Naive B cell (primary cell): ENCODE measurements around the gene ARHGAP28. TPM values are rescaled to one million over a fixed set of nuclear protein-coding genes. Genes with fewer than 3 reads are reported as not detected.

Experiments
- ATAC-seq, 2 donors: fragments of 150-1000 bp; cut with Tn5 transposase; 2 replicates each; pipeline ENCODE4 v1.10.0; 2021; ENCODE audit warnings: low read depth in 2 of 2, mild to moderate bottlenecking in 2 of 2, moderate library complexity in 2 of 2
- DNase-seq: peaks from one replicate; pipeline ENCODE4 v3.0.0; 2022
- H3K27ac Mint-ChIP-seq, 6 donors: one replicate each; pipeline ENCODE4 v1.8.0; 2020 to 2022; ENCODE audit warnings: mild to moderate bottlenecking in 6 of 6, mixed read lengths in 6 of 6, moderate library complexity in 5 of 6, inconsistent platforms in 2 of 6
- H3K27me3 Mint-ChIP-seq, 3 donors: one replicate each; pipeline ENCODE4 v1.8.0; 2021 to 2022; ENCODE audit warnings: mixed read lengths in 3 of 3, mild to moderate bottlenecking in 1 of 3
- H3K36me3 Mint-ChIP-seq, 2 donors: one replicate each; pipeline ENCODE4 v1.8.0; 2020 to 2022; ENCODE audit warnings: mixed read lengths in 2 of 2, inconsistent platforms in 1 of 2, mild to moderate bottlenecking in 1 of 2
- H3K4me1 Mint-ChIP-seq, 3 donors: one replicate each; pipeline ENCODE4 v1.8.0; 2020 to 2022; ENCODE audit warnings: mixed read lengths in 3 of 3, inconsistent platforms in 1 of 3, mild to moderate bottlenecking in 1 of 3, moderate library complexity in 1 of 3
- H3K4me3 Mint-ChIP-seq, 8 donors: one replicate each; pipeline ENCODE4 v1.8.0; 2020 to 2022; ENCODE audit warnings: mild to moderate bottlenecking in 8 of 8, mixed read lengths in 8 of 8, moderate library complexity in 8 of 8, inconsistent platforms in 2 of 8
- H3K9me3 Mint-ChIP-seq, 7 donors: one replicate each; pipeline ENCODE4 v1.8.0; 2020 to 2022; ENCODE audit warnings: mixed read lengths in 7 of 7, mild to moderate bottlenecking in 5 of 7, inconsistent platforms in 2 of 7, moderate library complexity in 1 of 7
- polyA plus RNA-seq, 6 donors: library from polyadenylated mRNA; unstranded; fragments of 300-500 nt; fragmentation: Illumina TruSeq; gene quantifications; one replicate each; pipeline ENCODE4 v1.2.3, GENCODE V29; 2021; ENCODE audit warnings: low read depth in 6 of 6

The ARHGAP28 gene, protein sequence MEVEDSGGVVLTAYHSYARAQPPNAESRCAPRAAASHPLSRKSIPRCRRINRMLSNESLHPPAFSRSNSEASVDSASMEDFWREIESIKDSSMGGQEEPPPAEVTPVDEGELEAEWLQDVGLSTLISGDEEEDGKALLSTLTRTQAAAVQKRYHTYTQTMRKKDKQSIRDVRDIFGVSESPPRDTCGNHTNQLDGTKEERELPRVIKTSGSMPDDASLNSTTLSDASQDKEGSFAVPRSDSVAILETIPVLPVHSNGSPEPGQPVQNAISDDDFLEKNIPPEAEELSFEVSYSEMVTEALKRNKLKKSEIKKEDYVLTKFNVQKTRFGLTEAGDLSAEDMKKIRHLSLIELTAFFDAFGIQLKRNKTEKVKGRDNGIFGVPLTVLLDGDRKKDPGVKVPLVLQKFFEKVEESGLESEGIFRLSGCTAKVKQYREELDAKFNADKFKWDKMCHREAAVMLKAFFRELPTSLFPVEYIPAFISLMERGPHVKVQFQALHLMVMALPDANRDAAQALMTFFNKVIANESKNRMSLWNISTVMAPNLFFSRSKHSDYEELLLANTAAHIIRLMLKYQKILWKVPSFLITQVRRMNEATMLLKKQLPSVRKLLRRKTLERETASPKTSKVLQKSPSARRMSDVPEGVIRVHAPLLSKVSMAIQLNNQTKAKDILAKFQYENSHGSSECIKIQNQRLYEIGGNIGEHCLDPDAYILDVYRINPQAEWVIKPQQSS
- polyA plus RNA-seq: not detected

GRCh38 chr18:6729247-6730091 lies at the start of gene ARHGAP28:
ARHGAP28 (plus strand) TSS chr18:6729716; CDS start chr18:6729822, 106 bp downstream.
- H3K9me3 Mint-ChIP-seq: peaks cover 0 to 3% (median 0%) of the 10 kb centered on the region in 7 donors
- H3K4me3 Mint-ChIP-seq: peak within 1 kb of the TSS in 7 of 8 donors; percentile 4 to 81 (median 74)
- H3K27ac Mint-ChIP-seq: no peak within 1 kb of the TSS
- H3K36me3 Mint-ChIP-seq: no peaks in the 10 kb centered on the region
- DNase-seq (no peak), ATAC-seq (no peak)
- peaks cover 3 to 6% (median 6%) of the 10 kb centered on the region in 3 donors for H3K4me1 Mint-ChIP-seq
- H3K27me3 Mint-ChIP-seq: peaks cover 34 to 43% (median 37%) of the 10 kb centered on the region in 3 donors

DNA sequence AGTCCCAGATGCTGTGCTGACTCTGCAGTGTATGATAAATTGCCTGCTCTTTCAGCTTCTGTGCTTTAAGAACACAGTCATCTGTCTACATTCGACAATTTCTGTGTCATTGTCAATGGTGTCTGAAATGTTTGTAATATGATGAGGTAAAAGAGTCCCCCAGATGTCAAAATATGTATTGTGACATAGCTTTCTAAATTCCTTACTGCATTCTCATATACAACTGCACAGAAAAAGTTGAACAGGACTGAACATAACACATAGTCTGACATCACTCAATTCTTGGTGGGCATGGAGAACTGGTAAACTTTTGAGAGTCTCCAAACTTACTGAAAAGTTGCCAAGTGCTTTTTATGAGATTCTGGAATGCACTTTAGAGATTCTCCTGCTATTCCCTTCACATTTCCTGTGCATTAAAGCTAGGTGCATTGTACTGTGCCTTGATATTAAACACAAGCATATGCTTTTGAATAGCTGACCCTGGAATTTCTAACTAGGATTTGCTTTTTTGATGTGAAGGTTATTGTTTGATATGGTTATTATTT lies 48.1 kb upstream of the ARHGAP28 start:
- Mint-ChIP-seq H3K4me1 (no peaks in the 10 kb centered on the region), H3K9me3 (peaks cover 0 to 9% (median 0%) of the 10 kb centered on the region in 7 donors), H3K4me3 (no peak overlapping the region), H3K36me3 (no peaks in the 10 kb centered on the region), H3K27me3 (no peaks in the 10 kb centered on the region), H3K27ac (no peak overlapping the region)
- DNase-seq (no peak), ATAC-seq (no peak)

DNA sequence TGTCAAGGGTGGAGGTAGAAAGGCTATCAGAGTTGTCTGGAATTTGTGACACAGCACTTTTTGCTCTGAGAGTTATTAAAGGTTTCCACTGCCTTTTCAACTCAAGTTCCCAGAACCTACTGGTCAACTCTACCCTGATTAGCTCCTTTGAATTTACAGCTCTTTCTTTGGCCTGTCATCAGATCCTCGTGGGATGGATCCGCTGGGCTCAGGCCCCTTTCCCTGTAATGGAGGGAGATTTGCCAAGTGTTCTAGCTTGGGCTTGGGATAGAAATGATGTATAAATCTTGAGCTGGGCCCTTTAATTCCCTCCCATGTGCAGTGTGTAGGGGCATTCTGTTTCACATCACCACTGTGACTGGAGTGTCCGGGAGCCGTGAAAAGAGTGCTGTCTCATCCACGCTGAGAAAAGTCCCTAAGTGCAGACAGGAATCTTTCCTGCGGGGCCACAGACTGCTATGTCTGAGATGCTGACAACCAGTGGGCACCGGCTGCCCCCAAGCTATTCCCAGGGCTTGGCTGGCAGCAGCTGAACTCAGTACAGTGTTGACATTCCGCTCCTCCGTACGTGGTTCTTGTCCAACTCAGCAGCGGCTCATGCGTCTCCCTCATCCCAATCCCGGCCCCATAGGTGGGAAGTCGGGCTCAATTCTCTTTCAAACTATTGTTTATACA lies 46.9 kb upstream of the ARHGAP28 start:
- Mint-ChIP-seq H3K4me1 (no peaks in the 10 kb centered on the region), H3K27ac (no peak overlapping the region), H3K36me3 (no peaks in the 10 kb centered on the region), H3K27me3 (no peaks in the 10 kb centered on the region), H3K4me3 (peak overlapping the region in 1 of 8 donors; percentile 6), H3K9me3 (peaks cover 0 to 9% (median 0%) of the 10 kb centered on the region in 7 donors)
- ATAC-seq: no peak
- DNase-seq: no peak

GRCh38 chr18:6683112-6683876 lies 46.2 kb upstream of the ARHGAP28 start:
- no peak overlapping the region for H3K27ac Mint-ChIP-seq
- peaks cover 0 to 9% (median 0%) of the 10 kb centered on the region in 7 donors for H3K9me3 Mint-ChIP-seq
- H3K27me3 Mint-ChIP-seq: no peaks in the 10 kb centered on the region
- no peak for DNase-seq
- no peaks in the 10 kb centered on the region for H3K4me1 Mint-ChIP-seq
- peak overlapping the region in 1 of 8 donors; percentile 6 for H3K4me3 Mint-ChIP-seq
- no peak for ATAC-seq
- H3K36me3 Mint-ChIP-seq: no peaks in the 10 kb centered on the region

- no peaks in the 10 kb centered on the region for H3K36me3 Mint-ChIP-seq
- no peak for DNase-seq
- no peak for ATAC-seq
- no peak overlapping the region for H3K4me3 Mint-ChIP-seq
- H3K27ac Mint-ChIP-seq: no peak overlapping the region
- H3K27me3 Mint-ChIP-seq: no peaks in the 10 kb centered on the region
- no peaks in the 10 kb centered on the region for H3K4me1 Mint-ChIP-seq
- H3K9me3 Mint-ChIP-seq: peaks cover 0 to 9% (median 4%) of the 10 kb centered on the region in 7 donors
These were observed 41.8 kb upstream of the ARHGAP28 start for GRCh38 chr18:6687676-6688075.

GRCh38 chr18:6708890-6709289 lies 20.6 kb upstream of the ARHGAP28 start:
- no peak for ATAC-seq
- Mint-ChIP-seq H3K27me3 (no peaks in the 10 kb centered on the region), H3K4me1 (no peaks in the 10 kb centered on the region), H3K9me3 (peaks cover 5 to 23% (median 11%) of the 10 kb centered on the region in 7 donors), H3K27ac (no peak overlapping the region), H3K36me3 (no peaks in the 10 kb centered on the region), H3K4me3 (no peak overlapping the region)
- DNase-seq: no peak

DNA sequence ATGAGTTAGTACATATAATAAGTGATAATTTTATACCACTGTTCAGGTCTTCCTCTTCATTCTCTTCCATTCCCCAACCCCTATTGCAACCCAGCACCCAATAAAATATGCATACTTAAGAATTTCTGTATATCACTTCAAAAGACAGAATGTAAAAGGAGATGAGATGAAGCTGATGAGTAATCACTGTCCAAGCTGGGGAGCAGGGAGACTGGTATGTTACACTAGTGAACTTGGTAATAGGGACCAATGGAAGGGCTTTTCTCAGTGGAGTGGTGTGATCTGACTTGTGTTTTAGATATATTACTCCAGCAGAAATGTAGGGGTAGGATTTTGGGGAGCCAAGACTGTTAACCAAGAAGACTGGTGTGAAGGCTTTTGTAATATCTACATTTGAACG lies 18.0 kb upstream of the ARHGAP28 start:
- no peak for ATAC-seq
- Mint-ChIP-seq H3K4me1 (no peaks in the 10 kb centered on the region), H3K27ac (no peak overlapping the region)

GRCh38 chr18:6712401-6712800 lies 17.1 kb upstream of the ARHGAP28 start:
- Mint-ChIP-seq H3K4me3 (no peak overlapping the region), H3K9me3 (peaks cover 0 to 13% (median 2%) of the 10 kb centered on the region in 7 donors), H3K27ac (no peak overlapping the region), H3K27me3 (no peaks in the 10 kb centered on the region), H3K36me3 (no peaks in the 10 kb centered on the region), H3K4me1 (no peaks in the 10 kb centered on the region)
- ATAC-seq (no peak), DNase-seq (no peak)

More for the DNA sequence above, 18.0 kb upstream of the ARHGAP28 start:
- DNase-seq: no peak
- Mint-ChIP-seq H3K9me3 (peaks cover 0 to 15% (median 4%) of the 10 kb centered on the region in 7 donors), H3K4me3 (no peak overlapping the region), H3K36me3 (no peaks in the 10 kb centered on the region), H3K27me3 (no peaks in the 10 kb centered on the region)

- peaks cover 0 to 17% (median 0%) of the 10 kb centered on the region in 7 donors for H3K9me3 Mint-ChIP-seq
- ATAC-seq: no peak
These were observed 15.5 kb upstream of the ARHGAP28 start for GRCh38 chr18:6714010-6714409.

GRCh38 chr18:6718267-6718666 lies 11.2 kb upstream of the ARHGAP28 start:
- Mint-ChIP-seq H3K4me1 (no peaks in the 10 kb centered on the region), H3K27ac (no peak overlapping the region), H3K27me3 (no peaks in the 10 kb centered on the region), H3K9me3 (peaks cover 0 to 14% (median 2%) of the 10 kb centered on the region in 7 donors), H3K36me3 (no peaks in the 10 kb centered on the region), H3K4me3 (no peak overlapping the region)
- ATAC-seq (no peak), DNase-seq (no peak)

More at GRCh38 chr18:6714010-6714409, 15.5 kb upstream of the ARHGAP28 start:
- DNase-seq: no peak
- no peaks in the 10 kb centered on the region for H3K4me1 Mint-ChIP-seq
- H3K27me3 Mint-ChIP-seq: no peaks in the 10 kb centered on the region
- no peak overlapping the region for H3K4me3 Mint-ChIP-seq
- H3K36me3 Mint-ChIP-seq: no peaks in the 10 kb centered on the region
- H3K27ac Mint-ChIP-seq: no peak overlapping the region

GRCh38 chr18:6719098-6719846 lies 10.2 kb upstream of the ARHGAP28 start:
- no peaks in the 10 kb centered on the region for H3K36me3 Mint-ChIP-seq
- no peak for ATAC-seq
- H3K9me3 Mint-ChIP-seq: peaks cover 0 to 14% (median 2%) of the 10 kb centered on the region in 7 donors
- H3K27ac Mint-ChIP-seq: no peak overlapping the region
- H3K27me3 Mint-ChIP-seq: no peaks in the 10 kb centered on the region
- DNase-seq: no peak
- no peaks in the 10 kb centered on the region for H3K4me1 Mint-ChIP-seq
- no peak overlapping the region for H3K4me3 Mint-ChIP-seq
